Thoracic aorta (tissue), 2 donors: ENCODE results near the gene PRPH. TPM values are rescaled to one million over a fixed set of nuclear protein-coding genes. Genes with fewer than 3 reads are reported as not detected.
"Not testable (repeated sequence)": the region's sequence is repeated elsewhere in the genome, so short reads cannot be mapped to it uniquely, and the experiment has no call there.

Experiments
- ATAC-seq: fragments of 150-250 bp; one replicate; pipeline ENCODE4 v1.8.0; 2017; ENCODE audit warnings: low read depth; ENCODE audit not compliant: insufficient number of reproducible peaks, low FRiP score
- DNase-seq: peaks from one replicate; pipeline ENCODE4 v3.0.0-alpha.2; 2020; ENCODE audit warnings: low spot score
- H3K27ac ChIP-seq, 2 donors: fragments of 200-600 bp; sonication (generic); 1 replicate in 1 of 2; 2 replicates in 1 of 2; pipeline ENCODE4 v1.5.1; 2016; ENCODE audit warnings: mild to moderate bottlenecking in 2 of 2, moderate library complexity in 2 of 2
- H3K27me3 ChIP-seq: fragments of 200-600 bp; sonication (generic); replicated peaks from 2 replicates; pipeline ENCODE4 v1.6.0; 2016; ENCODE audit warnings: mild to moderate bottlenecking; ENCODE audit not compliant: insufficient read depth
- H3K36me3 ChIP-seq: fragments of 200-600 bp; sonication (generic); one replicate; pipeline ENCODE4 v1.5.1; 2016
- H3K4me1 ChIP-seq, 2 donors: fragments of 200-600 bp; sonication (generic); 1 replicate in 1 of 2; 2 replicates in 1 of 2; pipeline versions ENCODE4 v1.5.1 to v1.6.0; 2016; ENCODE audit warnings: low read depth in 2 of 2, mild to moderate bottlenecking in 1 of 2; ENCODE audit not compliant: control insufficient read depth in 1 of 2
- H3K4me3 ChIP-seq: fragments of 200-600 bp; sonication (generic); 2 replicates; pipeline ENCODE4 v1.5.1; 2016; ENCODE audit warnings: mild to moderate bottlenecking
- H3K9me3 ChIP-seq: fragments of 200-600 bp; sonication (generic); 2 replicates; pipeline ENCODE4 v1.5.1; 2016
- CTCF ChIP-seq: fragments of 200-600 bp; sonication (generic); IDR thresholded peaks from one replicate; pipeline ENCODE4 v1.5.1; 2019; ENCODE audit warnings: antibody characterized with exemption
- total RNA-seq, 2 donors: library from RNA; depleted of rRNA; stranded (reverse); fragments of >200 nt; gene quantifications; one replicate each; pipeline versions ENCODE4 v1.1.0 to v1.2.3, GENCODE V29; 2016

The PRPH gene
- total RNA-seq, 2 donors from 2014 or later: 2.5 TPM; not detected in 1

DNA sequence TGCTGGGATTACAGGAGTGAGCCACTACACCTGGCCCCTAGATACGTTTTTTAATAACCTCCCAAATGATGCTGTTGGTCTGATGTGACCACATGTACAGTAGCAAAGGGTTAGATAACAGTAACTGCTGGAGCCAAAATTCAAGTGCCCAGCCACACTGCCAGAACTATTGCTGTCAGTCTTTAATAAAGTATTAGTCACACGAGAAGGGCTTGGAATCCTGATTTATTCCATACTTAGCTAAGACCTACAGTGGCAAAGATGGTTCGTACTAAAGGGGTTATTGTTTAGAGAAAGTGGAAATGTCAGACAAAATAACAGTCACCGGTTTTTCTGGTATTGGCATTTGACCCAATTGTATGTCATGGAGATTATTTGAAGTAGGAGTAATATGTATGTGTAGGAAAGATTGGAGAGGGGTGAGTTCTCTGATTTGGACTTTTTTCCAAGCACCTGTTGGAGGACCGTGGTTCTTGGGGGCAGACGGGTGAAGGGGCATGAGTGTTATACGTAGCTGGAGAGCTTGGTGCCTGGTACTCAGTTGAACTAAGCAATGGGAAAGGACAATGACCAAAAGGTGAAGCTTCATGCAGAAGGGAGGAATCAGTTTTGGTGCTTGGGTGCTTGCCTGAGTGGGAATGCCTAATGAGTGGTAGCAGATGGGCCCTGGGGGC lies 20.4 kb upstream of the PRPH start:
- no peak for TF ChIP-seq CTCF
- ATAC-seq: no peak
- Histone ChIP-seq H3K27ac (no peak overlapping the region), H3K4me1 (no peaks in the 10 kb centered on the region), H3K4me3 (no peak overlapping the region), H3K27me3 (no peaks in the 10 kb centered on the region), H3K36me3 (peaks cover 36% of the 10 kb centered on the region), H3K9me3 (no peaks in the 10 kb centered on the region)
- no peak for DNase-seq

GRCh38 chr12:49276304-49277290 lies 18.4 kb upstream of the PRPH start:
- Histone ChIP-seq H3K9me3 (no peaks in the 10 kb centered on the region), H3K4me1 (no peaks in the 10 kb centered on the region), H3K27me3 (no peaks in the 10 kb centered on the region), H3K4me3 (no peak overlapping the region), H3K36me3 (peaks cover 16% of the 10 kb centered on the region), H3K27ac (no peak overlapping the region)
- DNase-seq: no peak
- no peak for ATAC-seq
- TF ChIP-seq CTCF: no peak

GRCh38 chr12:49277466-49277865 lies 17.5 kb upstream of the PRPH start:
- no peak for ATAC-seq
- no peak for DNase-seq
- no peaks in the 10 kb centered on the region for H3K4me1 ChIP-seq

GRCh38 chr12:49279706-49280159 lies 15.2 kb upstream of the PRPH start:
- no peak for TF ChIP-seq CTCF
- Histone ChIP-seq H3K27ac (no peak overlapping the region), H3K36me3 (no peaks in the 10 kb centered on the region), H3K27me3 (no peaks in the 10 kb centered on the region), H3K4me3 (no peak overlapping the region), H3K4me1 (no peaks in the 10 kb centered on the region), H3K9me3 (no peaks in the 10 kb centered on the region)
- ATAC-seq (no peak), DNase-seq (no peak)

More at GRCh38 chr12:49277466-49277865, 17.5 kb upstream of the PRPH start:
- Histone ChIP-seq H3K9me3 (no peaks in the 10 kb centered on the region), H3K27ac (no peak overlapping the region), H3K4me3 (no peak overlapping the region), H3K36me3 (peaks cover 10% of the 10 kb centered on the region), H3K27me3 (no peaks in the 10 kb centered on the region)
- TF ChIP-seq CTCF: no peak

DNA sequence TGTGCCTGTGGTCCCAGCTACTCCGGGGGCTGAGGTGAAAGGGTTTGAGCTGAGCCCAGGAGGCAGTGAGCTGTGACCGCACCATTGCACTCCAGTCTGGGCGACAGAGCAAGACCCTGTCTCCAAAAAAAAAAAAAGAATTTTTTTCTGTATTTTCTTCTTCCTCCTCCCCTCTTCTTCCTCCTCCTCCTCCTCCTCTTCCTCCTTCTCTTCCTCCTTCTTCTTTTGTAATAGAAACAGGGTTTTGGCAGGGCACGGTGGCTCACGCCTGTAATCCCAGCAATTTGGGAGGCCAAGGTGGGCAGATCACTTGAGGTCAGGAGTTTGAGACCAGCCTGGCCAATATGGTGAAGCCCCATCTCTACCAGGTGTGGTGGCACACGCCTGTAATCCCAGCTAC lies 14.4 kb upstream of the PRPH start:
- not testable (repeated sequence) for ATAC-seq, DNase-seq, H3K9me3 ChIP-seq

More for the DNA sequence above, 14.4 kb upstream of the PRPH start:
- not testable (repeated sequence) for H3K27me3 ChIP-seq, H3K4me1 ChIP-seq, H3K4me3 ChIP-seq, H3K27ac ChIP-seq, H3K36me3 ChIP-seq
